Measurements from ENCODE around the gene CD48. TPM values are rescaled to one million over a fixed set of nuclear protein-coding genes. Genes with fewer than 3 reads are reported as not detected.

CD48 gene
- total RNA-seq, 1 donor from 2014 or later: not detected

DNA sequence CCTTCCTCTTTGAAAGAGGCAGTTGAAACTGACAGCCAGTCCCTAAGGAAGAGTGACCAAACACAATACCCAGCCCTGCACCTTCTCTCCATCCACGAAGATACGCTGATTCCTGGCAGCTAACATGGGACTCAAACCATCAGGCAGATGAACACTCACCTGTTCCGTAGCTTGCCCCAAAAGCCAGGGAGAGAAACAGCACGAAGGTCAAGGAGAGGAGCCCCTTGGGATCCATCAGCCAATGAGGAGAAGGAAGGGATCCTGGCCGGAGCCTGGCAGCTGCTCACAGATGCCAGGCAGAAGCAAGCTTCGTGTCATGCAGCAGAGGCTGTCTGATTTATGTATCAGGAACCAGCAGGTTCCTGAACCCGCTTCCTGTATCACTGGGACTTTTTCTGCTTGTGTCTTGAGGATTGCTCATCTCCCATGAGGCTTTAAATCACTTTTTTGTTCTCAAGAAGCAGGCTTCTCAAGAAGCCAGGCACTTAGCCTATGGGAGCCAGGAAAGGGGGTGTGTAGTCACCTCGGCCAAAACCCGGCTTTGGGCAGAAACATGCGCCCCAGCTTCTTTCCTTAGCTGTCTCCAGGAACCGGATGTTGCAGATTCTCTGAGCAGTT, 64.8 kb downstream of the CD48 start, which contains the start of gene SLAMF1:
SLAMF1 (minus strand) TSS at position 334 of the 618 bp plus-strand sequence; CDS start at position 235, 99 bp downstream.
- no peak within 1 kb of the TSS for H3K27ac Mint-ChIP-seq (ENCODE audit: unreplicated experiment)
- no peaks in the 10 kb centered on the region for H3K9me3 Mint-ChIP-seq
- H3K36me3 Mint-ChIP-seq (ENCODE audit: low read depth): no peaks in the 10 kb centered on the region
- peaks cover 3% of the 10 kb centered on the region for H3K27me3 Mint-ChIP-seq (ENCODE audit: low read depth)
- H3K4me3 Mint-ChIP-seq: no peak within 1 kb of the TSS
- no peak for DNase-seq (ENCODE audit: low read depth, low spot score)
- peaks cover 2% of the 10 kb centered on the region for H3K4me1 Mint-ChIP-seq
- TF ChIP-seq, protein P1, sequence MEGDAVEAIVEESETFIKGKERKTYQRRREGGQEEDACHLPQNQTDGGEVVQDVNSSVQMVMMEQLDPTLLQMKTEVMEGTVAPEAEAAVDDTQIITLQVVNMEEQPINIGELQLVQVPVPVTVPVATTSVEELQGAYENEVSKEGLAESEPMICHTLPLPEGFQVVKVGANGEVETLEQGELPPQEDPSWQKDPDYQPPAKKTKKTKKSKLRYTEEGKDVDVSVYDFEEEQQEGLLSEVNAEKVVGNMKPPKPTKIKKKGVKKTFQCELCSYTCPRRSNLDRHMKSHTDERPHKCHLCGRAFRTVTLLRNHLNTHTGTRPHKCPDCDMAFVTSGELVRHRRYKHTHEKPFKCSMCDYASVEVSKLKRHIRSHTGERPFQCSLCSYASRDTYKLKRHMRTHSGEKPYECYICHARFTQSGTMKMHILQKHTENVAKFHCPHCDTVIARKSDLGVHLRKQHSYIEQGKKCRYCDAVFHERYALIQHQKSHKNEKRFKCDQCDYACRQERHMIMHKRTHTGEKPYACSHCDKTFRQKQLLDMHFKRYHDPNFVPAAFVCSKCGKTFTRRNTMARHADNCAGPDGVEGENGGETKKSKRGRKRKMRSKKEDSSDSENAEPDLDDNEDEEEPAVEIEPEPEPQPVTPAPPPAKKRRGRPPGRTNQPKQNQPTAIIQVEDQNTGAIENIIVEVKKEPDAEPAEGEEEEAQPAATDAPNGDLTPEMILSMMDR (conservative IDR thresholded peaks at IDR 0.05): no peak

DNA sequence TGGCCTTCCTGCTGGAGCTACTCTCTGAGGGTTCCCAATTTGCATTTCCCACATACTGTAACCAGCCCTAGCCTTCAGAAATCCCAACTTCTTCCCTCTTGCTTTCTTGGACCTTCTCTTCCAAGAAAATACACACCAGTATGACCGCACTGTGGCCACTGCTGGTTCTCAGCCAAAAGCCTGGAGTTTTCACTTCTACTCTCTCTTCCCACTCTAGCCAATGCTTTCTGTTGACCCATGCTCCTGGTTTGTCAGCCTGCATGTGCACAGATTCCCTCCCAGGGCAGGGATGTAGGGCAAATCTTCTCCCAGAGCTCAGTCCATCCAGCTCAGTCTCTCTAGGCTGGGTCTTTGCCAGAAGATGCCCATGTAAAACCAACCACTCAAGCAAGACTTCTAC, 65.4 kb downstream of the CD48 start:
- Mint-ChIP-seq H3K4me1 (no peaks in the 10 kb centered on the region), H3K36me3 (ENCODE audit: low read depth) (no peaks in the 10 kb centered on the region), H3K27me3 (ENCODE audit: low read depth) (peaks cover 3% of the 10 kb centered on the region), H3K4me3 (no peak overlapping the region), H3K27ac (ENCODE audit: unreplicated experiment) (no peak overlapping the region), H3K9me3 (no peaks in the 10 kb centered on the region)
- TF ChIP-seq, protein P1 (conservative IDR thresholded peaks at IDR 0.05): no peak
- no peak for DNase-seq (ENCODE audit: low read depth, low spot score)

DNA sequence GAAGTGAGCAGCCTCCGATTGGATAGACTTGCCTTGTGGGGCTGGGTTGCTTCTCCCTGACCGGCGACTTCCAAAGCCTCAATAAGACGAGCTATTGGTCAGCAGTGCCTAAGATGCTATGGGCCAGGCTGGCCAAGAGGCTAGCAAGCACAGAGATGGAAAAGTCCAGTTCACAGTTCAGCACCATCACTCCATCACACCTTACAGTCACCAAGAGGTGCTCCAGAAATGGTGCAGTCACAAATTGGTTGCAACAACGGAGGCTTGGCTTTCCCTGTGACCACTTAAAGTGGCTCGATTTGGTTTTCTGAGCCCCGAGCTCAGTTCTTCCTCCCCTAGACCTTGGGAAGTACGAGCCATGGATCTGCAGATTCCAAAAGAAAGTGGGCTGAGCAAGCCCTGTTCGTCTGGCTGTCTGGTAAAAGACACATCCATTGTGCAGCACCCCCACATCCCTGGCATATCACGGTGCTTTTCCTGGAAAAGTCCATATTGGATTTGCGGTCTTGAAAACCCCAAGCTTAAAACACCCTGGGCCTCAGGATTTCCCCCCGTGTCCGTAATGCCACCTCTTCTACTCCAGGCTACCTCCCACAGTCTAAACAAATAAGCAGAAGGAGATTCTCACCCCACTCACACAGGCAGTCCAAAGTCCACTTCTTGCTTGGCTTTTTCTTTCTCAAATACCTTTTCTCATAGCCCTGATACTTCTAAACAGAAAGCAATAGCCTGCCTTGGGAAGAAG, 66.1 kb downstream of the CD48 start:
- DNase-seq (ENCODE audit: low read depth, low spot score): no peak
- no peaks in the 10 kb centered on the region for H3K36me3 Mint-ChIP-seq (ENCODE audit: low read depth)
- no peaks in the 10 kb centered on the region for H3K4me1 Mint-ChIP-seq
- TF ChIP-seq, protein P1 (conservative IDR thresholded peaks at IDR 0.05): no peak
- no peak overlapping the region for H3K27ac Mint-ChIP-seq (ENCODE audit: unreplicated experiment)
- no peaks in the 10 kb centered on the region for H3K9me3 Mint-ChIP-seq
- no peak overlapping the region for H3K4me3 Mint-ChIP-seq
- peaks cover 3% of the 10 kb centered on the region for H3K27me3 Mint-ChIP-seq (ENCODE audit: low read depth)

DNA sequence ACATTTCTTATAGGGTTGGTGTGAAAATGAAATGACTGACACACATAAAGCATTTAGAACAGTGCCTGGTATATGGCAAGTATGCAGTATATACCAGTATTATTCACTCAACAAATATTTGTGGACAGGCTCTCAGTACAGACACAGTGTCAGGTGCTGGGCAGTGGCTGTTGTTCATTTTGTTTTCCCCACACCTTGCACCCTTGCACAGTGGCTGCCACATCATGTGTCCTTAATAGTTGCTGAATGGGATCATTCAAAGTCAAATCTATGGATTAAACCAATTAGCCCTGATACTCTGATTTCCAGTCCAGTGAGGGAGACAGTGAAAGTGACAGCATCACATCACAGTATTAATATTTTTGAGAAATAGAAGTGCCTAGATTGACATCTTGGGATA, 67.2 kb downstream of the CD48 start:
- TF ChIP-seq, protein P1 (conservative IDR thresholded peaks at IDR 0.05): no peak
- H3K9me3 Mint-ChIP-seq: no peaks in the 10 kb centered on the region
- H3K4me1 Mint-ChIP-seq: no peaks in the 10 kb centered on the region
- no peak for DNase-seq (ENCODE audit: low read depth, low spot score)
- no peak overlapping the region for H3K4me3 Mint-ChIP-seq
- H3K27ac Mint-ChIP-seq (ENCODE audit: unreplicated experiment): no peak overlapping the region
- H3K27me3 Mint-ChIP-seq (ENCODE audit: low read depth): peaks cover 3% of the 10 kb centered on the region
- H3K36me3 Mint-ChIP-seq (ENCODE audit: low read depth): no peaks in the 10 kb centered on the region

DNA sequence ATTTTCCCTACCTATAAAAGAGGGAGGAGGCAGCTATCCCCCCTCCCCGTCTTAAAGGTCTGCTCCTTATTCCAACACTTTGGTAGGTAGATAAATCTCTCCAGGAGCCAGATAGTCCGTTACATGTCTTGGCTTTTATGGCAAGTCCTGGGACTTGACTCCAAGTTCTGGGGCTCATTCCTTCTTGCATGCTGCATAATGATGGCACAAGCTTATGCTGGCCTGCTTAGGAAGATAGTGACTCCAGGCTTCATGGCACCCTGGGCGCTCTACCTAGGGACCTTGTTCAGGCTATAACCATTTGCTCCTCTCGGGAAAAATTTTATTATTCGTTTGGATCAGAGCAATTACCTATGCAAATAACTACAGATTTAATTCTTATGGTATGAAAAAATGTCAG, 68.5 kb downstream of the CD48 start:
- no peaks in the 10 kb centered on the region for H3K36me3 Mint-ChIP-seq (ENCODE audit: low read depth)
- H3K4me1 Mint-ChIP-seq: no peaks in the 10 kb centered on the region
- H3K4me3 Mint-ChIP-seq: no peak overlapping the region
- H3K27ac Mint-ChIP-seq (ENCODE audit: unreplicated experiment): no peak overlapping the region
- H3K27me3 Mint-ChIP-seq (ENCODE audit: low read depth): peaks cover 3% of the 10 kb centered on the region
- H3K9me3 Mint-ChIP-seq: no peaks in the 10 kb centered on the region
- no peak for DNase-seq (ENCODE audit: low read depth, low spot score)
- TF ChIP-seq, protein P1 (conservative IDR thresholded peaks at IDR 0.05): no peak
